Choroid plexus epithelial cell (primary cell): ENCODE results near the gene HAAO.

ENCODE experiments used
- DNase-seq: peaks from one replicate; pipeline ENCODE4 v3.0.0-alpha.2; 2010; ENCODE audit warnings: low read depth
- H3K4me3 ChIP-seq: 2 replicates; pipeline ENCODE4 v1.5.1; 2011; ENCODE audit warnings: low read depth, mild to moderate bottlenecking, control low read depth, low read length, moderate library complexity
- CTCF ChIP-seq: conservative IDR thresholded peaks from 2 replicates; pipeline ENCODE4 v1.5.1; 2011; ENCODE audit warnings: low read depth, mild to moderate bottlenecking, control low read depth, inconsistent platforms, low read length, moderate library complexity

Gene HAAO

GRCh38 chr2:42762823-42763804, 29.3 kb downstream of the HAAO start:
- DNase-seq = no peak
- TF ChIP-seq CTCF = no peak
- no peak overlapping the region for H3K4me3 ChIP-seq

DNA sequence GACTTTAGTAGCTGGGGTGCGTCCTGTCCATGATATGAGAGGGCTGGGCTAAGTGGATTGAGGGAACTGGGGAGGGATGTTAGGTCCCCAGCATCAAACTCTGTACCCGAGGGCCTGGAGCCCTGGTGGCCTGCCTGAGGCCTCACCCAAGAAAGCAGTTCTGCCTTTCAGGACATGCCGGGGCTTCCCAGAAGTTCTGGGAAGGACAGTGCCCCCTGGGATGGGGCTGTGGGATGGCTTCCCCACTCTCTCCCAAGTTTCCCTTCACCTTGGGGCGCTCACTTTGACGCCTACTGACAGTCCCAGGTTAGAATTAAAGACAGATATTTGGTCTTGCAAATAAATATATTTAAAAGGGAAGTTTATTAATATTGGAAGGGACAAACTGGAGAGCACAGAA, 30.2 kb downstream of the HAAO start:
- no peak for DNase-seq
- no peak for TF ChIP-seq CTCF
- no peak overlapping the region for H3K4me3 ChIP-seq

GRCh38 chr2:42761554-42761953, 30.8 kb downstream of the HAAO start:
- H3K4me3 ChIP-seq = no peak overlapping the region
- TF ChIP-seq CTCF = no peak
- no peak for DNase-seq

GRCh38 chr2:42758751-42759150, 33.6 kb downstream of the HAAO start:
- TF ChIP-seq CTCF = no peak
- H3K4me3 ChIP-seq = no peak overlapping the region
- no peak for DNase-seq

DNA sequence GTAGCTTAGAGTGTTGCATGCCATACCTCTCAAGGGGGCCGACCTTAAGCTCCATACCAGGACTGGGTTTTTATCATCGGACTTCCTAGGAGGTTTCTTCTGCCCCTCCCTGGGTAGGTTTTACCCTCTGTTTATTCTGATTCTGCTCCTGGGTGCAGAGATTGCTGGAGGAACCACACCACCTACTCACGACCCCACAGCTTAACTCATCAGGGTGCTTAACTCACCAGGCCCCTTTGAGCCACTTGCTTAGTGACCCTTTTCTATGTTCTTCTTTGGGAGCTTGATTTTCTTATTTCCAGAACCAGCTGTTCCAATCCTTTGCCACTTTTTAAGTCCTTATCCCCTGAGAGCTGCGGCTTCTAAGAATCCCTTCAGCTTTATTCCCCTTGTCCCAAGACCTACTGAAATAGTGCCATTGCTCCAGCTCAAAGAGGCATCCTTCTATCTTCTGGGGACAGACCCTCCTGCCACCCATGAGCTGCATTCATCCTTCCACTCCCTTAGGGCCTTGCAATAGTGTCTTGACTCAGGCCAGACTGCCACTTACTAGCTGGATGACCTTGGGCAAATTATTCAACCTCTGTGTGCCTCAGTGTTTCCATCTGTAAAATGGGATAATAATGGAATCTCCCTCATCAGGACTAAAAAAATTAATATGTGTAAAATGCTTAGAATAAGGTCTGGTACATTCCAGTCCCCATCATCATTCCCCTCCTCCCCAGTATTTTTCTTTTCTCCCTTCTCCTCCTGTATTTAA, 34.2 kb downstream of the HAAO start:
- no peak overlapping the region for H3K4me3 ChIP-seq
- TF ChIP-seq CTCF = no peak
- DNase-seq = no peak

- TF ChIP-seq CTCF = no peak
- no peak for DNase-seq
- no peak overlapping the region for H3K4me3 ChIP-seq
Measured at GRCh38 chr2:42756966-42757513, 35.3 kb downstream of the HAAO start.
